ENCODE measurements around the gene SND1.

Gene SND1

GRCh38 chr7:128053023-128053422 is 401.0 kb downstream of the SND1 start:
- TF ChIP-seq, protein P1, sequence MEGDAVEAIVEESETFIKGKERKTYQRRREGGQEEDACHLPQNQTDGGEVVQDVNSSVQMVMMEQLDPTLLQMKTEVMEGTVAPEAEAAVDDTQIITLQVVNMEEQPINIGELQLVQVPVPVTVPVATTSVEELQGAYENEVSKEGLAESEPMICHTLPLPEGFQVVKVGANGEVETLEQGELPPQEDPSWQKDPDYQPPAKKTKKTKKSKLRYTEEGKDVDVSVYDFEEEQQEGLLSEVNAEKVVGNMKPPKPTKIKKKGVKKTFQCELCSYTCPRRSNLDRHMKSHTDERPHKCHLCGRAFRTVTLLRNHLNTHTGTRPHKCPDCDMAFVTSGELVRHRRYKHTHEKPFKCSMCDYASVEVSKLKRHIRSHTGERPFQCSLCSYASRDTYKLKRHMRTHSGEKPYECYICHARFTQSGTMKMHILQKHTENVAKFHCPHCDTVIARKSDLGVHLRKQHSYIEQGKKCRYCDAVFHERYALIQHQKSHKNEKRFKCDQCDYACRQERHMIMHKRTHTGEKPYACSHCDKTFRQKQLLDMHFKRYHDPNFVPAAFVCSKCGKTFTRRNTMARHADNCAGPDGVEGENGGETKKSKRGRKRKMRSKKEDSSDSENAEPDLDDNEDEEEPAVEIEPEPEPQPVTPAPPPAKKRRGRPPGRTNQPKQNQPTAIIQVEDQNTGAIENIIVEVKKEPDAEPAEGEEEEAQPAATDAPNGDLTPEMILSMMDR (IDR thresholded peaks at IDR 0.05; ENCODE audit: low read depth, low read length), result no peak

DNA sequence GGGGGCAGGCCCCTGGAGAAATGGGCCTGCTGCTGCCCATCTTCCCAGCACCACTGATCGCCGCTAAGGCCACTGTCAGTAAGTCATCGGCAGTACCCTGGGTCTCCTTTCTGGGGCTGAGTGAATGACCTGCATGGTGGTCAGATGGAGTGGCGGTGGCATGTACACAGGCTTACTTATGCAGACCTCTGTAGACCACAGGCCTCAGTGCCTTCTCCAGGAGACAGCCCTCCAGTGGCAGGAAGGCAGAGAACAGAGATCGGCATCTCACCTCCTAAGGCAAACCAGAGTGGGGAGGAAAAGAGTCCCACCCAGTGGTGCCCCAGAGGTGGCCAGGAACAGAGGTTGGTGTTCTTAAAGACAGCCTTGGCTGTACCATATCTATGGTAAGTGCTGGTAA is 402.0 kb downstream of the SND1 start:
- H3K4me3 ChIP-seq (ENCODE audit: low read depth, low read length), result no peak overlapping the region
- TF ChIP-seq, protein P1 (IDR thresholded peaks at IDR 0.05; ENCODE audit: low read depth, low read length), result no peak

More at GRCh38 chr7:128053023-128053422, 401.0 kb downstream of the SND1 start:
- no peak overlapping the region for H3K4me3 ChIP-seq (ENCODE audit: low read depth, low read length)

DNA sequence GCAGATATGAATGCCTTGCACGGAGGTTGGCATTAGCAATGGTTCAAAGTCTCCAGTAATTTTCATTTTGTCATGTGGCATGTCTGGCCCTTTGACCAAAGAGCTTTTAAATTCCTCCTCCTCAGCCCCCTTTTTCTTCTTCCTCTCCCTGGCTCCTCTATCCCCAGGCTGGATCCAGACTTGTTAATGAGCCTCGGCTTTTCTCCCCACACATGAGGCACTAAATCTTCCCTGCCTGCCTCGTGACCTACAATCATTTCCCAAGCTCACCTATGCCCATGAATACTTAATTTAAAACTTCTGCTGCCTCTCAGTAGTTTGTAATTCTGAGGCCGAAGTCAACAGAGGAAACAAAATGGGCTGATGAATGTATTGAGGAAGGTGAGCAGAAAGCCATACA is 402.5 kb downstream of the SND1 start:
- TF ChIP-seq, protein P1 (IDR thresholded peaks at IDR 0.05; ENCODE audit: low read depth, low read length), result no peak
- no peak overlapping the region for H3K4me3 ChIP-seq (ENCODE audit: low read depth, low read length)

DNA sequence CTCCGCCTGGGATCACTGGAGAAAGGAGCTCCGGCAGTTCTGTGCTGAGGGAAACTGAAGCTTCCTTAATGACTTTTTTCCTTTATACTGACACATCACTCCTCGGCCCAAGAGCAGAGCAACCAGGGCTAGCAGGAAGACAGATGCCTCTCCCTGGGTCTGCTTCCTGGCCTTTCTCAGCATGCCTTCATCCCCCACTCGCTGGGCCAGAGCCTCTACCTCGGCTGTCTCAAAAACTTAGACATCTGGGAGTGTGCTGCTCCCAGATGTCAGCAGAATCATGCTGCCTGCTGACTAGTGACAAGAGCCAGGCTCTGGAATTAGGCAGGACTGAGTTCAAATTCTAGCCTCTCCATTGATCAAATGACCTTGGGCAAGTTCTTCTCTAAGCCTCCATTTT is 403.6 kb downstream of the SND1 start:
- TF ChIP-seq, protein P1 (IDR thresholded peaks at IDR 0.05; ENCODE audit: low read depth, low read length), result no peak
- no peak overlapping the region for H3K4me3 ChIP-seq (ENCODE audit: low read depth, low read length)

GRCh38 chr7:128056901-128057300 is 404.9 kb downstream of the SND1 start:
- TF ChIP-seq, protein P1 (IDR thresholded peaks at IDR 0.05; ENCODE audit: low read depth, low read length), result no peak
- no peak overlapping the region for H3K4me3 ChIP-seq (ENCODE audit: low read depth, low read length)

- H3K4me3 ChIP-seq (ENCODE audit: low read depth, low read length), result no peak overlapping the region
- TF ChIP-seq, protein P1 (IDR thresholded peaks at IDR 0.05; ENCODE audit: low read depth, low read length), result no peak
Observed at GRCh38 chr7:128057909-128058308, 405.9 kb downstream of the SND1 start.

DNA sequence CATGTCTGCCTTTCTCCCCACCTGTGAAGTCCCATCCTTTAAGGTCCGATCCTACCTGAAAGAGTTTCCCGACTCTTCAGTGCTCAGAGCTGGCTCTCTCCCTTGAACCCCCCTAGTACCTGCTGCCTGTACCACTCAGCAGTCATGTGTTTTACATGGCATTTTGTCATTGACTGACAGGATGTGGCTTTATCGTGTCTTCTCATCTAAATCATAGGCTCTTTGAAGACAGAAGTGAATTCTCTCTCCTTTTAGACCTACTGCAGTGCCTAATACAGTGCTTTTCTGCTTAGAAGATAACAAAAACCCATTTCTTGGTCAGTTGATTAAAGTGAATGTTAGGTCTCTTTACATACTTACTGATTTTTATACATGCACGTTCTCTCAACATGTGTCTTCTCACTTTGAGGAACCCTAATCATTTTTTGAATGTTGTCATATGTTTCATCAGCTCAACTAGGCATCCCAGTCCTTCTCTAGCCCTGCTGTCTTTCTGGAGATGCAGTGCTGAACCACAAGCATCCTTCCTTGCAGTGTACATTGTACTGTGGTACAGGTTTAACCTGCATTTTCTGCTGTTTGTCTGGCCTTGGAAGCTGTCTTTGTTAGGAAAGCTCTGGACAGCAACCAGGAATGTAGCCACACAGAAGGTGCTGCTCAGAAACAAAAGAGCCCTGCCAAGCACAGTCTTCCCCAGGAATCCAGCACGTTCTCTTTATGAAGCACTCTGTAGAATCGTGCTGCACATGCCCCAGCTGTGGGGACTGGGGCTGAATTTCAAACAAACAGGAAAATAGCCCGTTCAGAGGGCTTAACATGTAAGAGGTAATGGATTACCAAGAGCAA is 407.4 kb downstream of the SND1 start:
- H3K4me3 ChIP-seq (ENCODE audit: low read depth, low read length), result no peak overlapping the region
- TF ChIP-seq, protein P1 (IDR thresholded peaks at IDR 0.05; ENCODE audit: low read depth, low read length), result no peak
